Lung (tissue), 12 donors: ENCODE results near the gene HRH3. TPM values are rescaled to one million over a fixed set of nuclear protein-coding genes. Genes with fewer than 3 reads are reported as not detected.

Experiments used
- ATAC-seq: fragments of 200-7000 bp; cut with Tn5 transposase; one replicate; pipeline ENCODE4 v1.9.1; 2020; ENCODE audit warnings: moderate number of reproducible peaks; ENCODE audit not compliant: insufficient read depth, low FRiP score
- DNase-seq, 3 donors: peaks; one replicate each; pipeline ENCODE4 v3.0.0-alpha.2; 2013 to 2017
- H3K27ac ChIP-seq, 2 donors: one replicate each; pipeline ENCODE4 v1.5.1; 2013; ENCODE audit warnings: mild to moderate bottlenecking in 2 of 2, moderate library complexity in 2 of 2, control low read depth in 1 of 2, inconsistent platforms in 1 of 2, low read depth in 1 of 2, low read length in 1 of 2
- H3K27me3 ChIP-seq, 3 donors: one replicate each; pipeline ENCODE4 v1.5.1; 2013; ENCODE audit warnings: low read length in 2 of 3; ENCODE audit not compliant: control insufficient read depth in 3 of 3, insufficient read depth in 3 of 3
- H3K36me3 ChIP-seq, 4 donors: one replicate each; pipeline ENCODE4 v1.5.1; 2013; ENCODE audit warnings: low read length in 4 of 4, mild to moderate bottlenecking in 1 of 4, moderate library complexity in 1 of 4; ENCODE audit not compliant: control insufficient read depth in 4 of 4, insufficient read depth in 4 of 4
- H3K4me1 ChIP-seq, 5 donors: one replicate each; pipeline ENCODE4 v1.5.1; 2013; ENCODE audit warnings: low read length in 5 of 5, mild to moderate bottlenecking in 2 of 5, moderate library complexity in 1 of 5; ENCODE audit not compliant: control insufficient read depth in 5 of 5, insufficient read depth in 5 of 5
- H3K4me3 ChIP-seq: one replicate; pipeline ENCODE4 v1.5.1; 2013; ENCODE audit warnings: mild to moderate bottlenecking, control low read depth, moderate library complexity
- H3K9ac ChIP-seq, 2 donors: one replicate each; pipeline ENCODE4 v1.5.1; 2013; ENCODE audit warnings: low read length in 2 of 2, control low read depth in 1 of 2; ENCODE audit not compliant: insufficient read depth in 1 of 2
- H3K9me3 ChIP-seq, 4 donors: one replicate each; pipeline ENCODE4 v1.5.1; 2013; ENCODE audit warnings: low read length in 3 of 4, mild to moderate bottlenecking in 1 of 4, moderate library complexity in 1 of 4; ENCODE audit not compliant: control insufficient read depth in 4 of 4, insufficient read depth in 3 of 4
- CTCF ChIP-seq: IDR thresholded peaks from 2 replicates; pipeline ENCODE4 v1.5.1; 2012; ENCODE audit warnings: mild to moderate bottlenecking; ENCODE audit errors: control extremely low read depth, extremely low read depth
- WGBS, 2 donors: extraction: QIAGEN DNeasy Blood & Tissue Kit; methylation state at CpG; one replicate each; pipeline ENCODE4 v1.1.7; 2013; 5-methylcytosine and 5-hydroxymethylcytosine counted together
- polyA plus RNA-seq, 2 donors: library from polyadenylated mRNA; stranded (reverse); fragments of 200-250 nt; gene quantifications; one replicate each; pipeline ENCODE4 v1.2.1, GENCODE V29; 2013
- total RNA-seq, 2 donors: library from RNA; depleted of rRNA in 1 of 2; stranded (reverse); fragments of >200 nt in 1 of 2; gene quantifications; one replicate each; pipeline ENCODE4 v1.2.1, GENCODE V29; 2014 to 2021
- donor health status: control.
- donor health status: control.
- donor health status: Bipolar disorder and iron deficiency.
- donor health status: healthy.
- donor health status: DM: yes; HTN: yes; CAD: no.

Gene HRH3
- total and polyA plus RNA-seq, 4 donors: not detected

DNA sequence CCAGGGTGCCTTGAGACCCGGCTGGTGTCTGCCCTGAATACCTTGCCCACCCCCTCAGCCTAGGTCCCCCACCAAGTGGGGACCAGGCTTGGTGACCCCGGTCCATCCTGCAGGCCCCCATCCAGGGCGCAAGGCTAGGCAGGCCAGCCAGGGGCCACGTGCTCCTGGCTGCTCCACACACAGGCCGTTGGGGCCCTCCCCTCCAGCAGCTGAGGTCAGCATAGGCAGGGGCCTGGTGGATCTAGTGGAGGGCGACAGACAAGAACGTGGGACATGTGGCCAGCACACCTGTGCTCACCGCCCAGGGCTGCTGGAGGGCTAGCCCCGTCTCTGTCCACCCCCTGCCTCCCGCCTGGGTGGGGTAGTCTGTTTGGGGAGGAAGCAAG lies 7.5 kb upstream of the HRH3 start:
- DNase-seq: no peak
- no peak for ATAC-seq
- Histone ChIP-seq H3K9ac (no peak overlapping the region), H3K36me3 (no peaks in the 10 kb centered on the region), H3K27me3 (peaks cover 4 to 26% (median 5%) of the 10 kb centered on the region in 3 donors), H3K27ac (no peak overlapping the region), H3K9me3 (peaks cover 0 to 3% (median 0%) of the 10 kb centered on the region in 4 donors), H3K4me3 (no peak overlapping the region), H3K4me1 (peaks cover 0 to 2% (median 0%) of the 10 kb centered on the region in 5 donors)
- no peak for TF ChIP-seq CTCF
- 48 to 52% methylated on average over 6 to 10 of the region's 10 CpGs for WGBS, 2 donors

GRCh38 chr20:62226707-62227590 lies 6.9 kb upstream of the HRH3 start:
- ATAC-seq (no peak), DNase-seq (no peak)
- Histone ChIP-seq H3K27ac (no peak overlapping the region), H3K27me3 (peaks cover 6 to 32% (median 9%) of the 10 kb centered on the region in 3 donors), H3K9me3 (peaks cover 0 to 3% (median 0%) of the 10 kb centered on the region in 4 donors), H3K4me1 (peaks cover 0 to 2% (median 0%) of the 10 kb centered on the region in 5 donors), H3K4me3 (no peak overlapping the region), H3K36me3 (no peaks in the 10 kb centered on the region), H3K9ac (no peak overlapping the region)
- 71 to 81% methylated on average over 24 of the region's 24 CpGs for WGBS, 2 donors
- no peak for TF ChIP-seq CTCF

- TF ChIP-seq CTCF: no peak
- no peak overlapping the region for H3K27ac ChIP-seq
- H3K4me1 ChIP-seq: peaks cover 0 to 2% (median 0%) of the 10 kb centered on the region in 5 donors
- WGBS, 2 donors: 77 to 85% methylated on average over 17 of the region's 17 CpGs
- DNase-seq (no peak), ATAC-seq (no peak)
- no peak overlapping the region for H3K9ac ChIP-seq
- peaks cover 9 to 41% (median 9%) of the 10 kb centered on the region in 3 donors for H3K27me3 ChIP-seq
- peaks cover 0 to 5% (median 0%) of the 10 kb centered on the region in 4 donors for H3K9me3 ChIP-seq
- H3K4me3 ChIP-seq: no peak overlapping the region
- no peaks in the 10 kb centered on the region for H3K36me3 ChIP-seq
Observed at GRCh38 chr20:62225820-62226635, 6.0 kb upstream of the HRH3 start.
